Heart left ventricle (tissue), 13 donors: ENCODE data around the gene CBY3.

Source experiments
- CTCF ChIP-seq, 12 donors: fragments of 200-600 bp; sonication (generic) in 4 of 12; IDR thresholded peaks; one replicate each; pipeline versions ENCODE4 v1.5.0 to v1.8.0; 2018 to 2022; ENCODE audit warnings: antibody characterized with exemption in 12 of 12, mild to moderate bottlenecking in 5 of 12
- POLR2A ChIP-seq, 2 donors: fragments of 450-650 bp; IDR thresholded peaks; one replicate each; pipeline ENCODE4 v1.6.1; 2017; ENCODE audit warnings: antibody characterized with exemption in 2 of 2, mild to moderate bottlenecking in 2 of 2, moderate library complexity in 2 of 2
- donor health status: ischemic (EF 13 %, LVEDD 7.1; RV severe dilation, severe dysfunction).
- donor health status: DM: no; HTN: yes; CAD: no.
- donor health status: DM: no; HTN: no; CAD: no.
- donor health status: ischemic (EF 25% LVEDD 6.9; RV normal size, moderate dysfunction).
- donor health status: ischemic (EF 25% LVEDD 5.7; RV mildly dilated, moderate dysfunction).
- donor health status: ischemic (EF 35%, LVEDD 5.7; RV mildly dilated, moderate dysfunction).
- donor health status: nonischemic (EF 11% LVEDD 7.7; RV severe dilation, severe dysfunction).
- donor health status: DM: yes; HTN: yes; CAD: no.
- donor health status: PGD.
- donor health status: ischemic (EF 29% LVEDD 5.4; RV normal size, mild dysfunction).
- donor health status: nonischemic (EF 23%, LVEDD 6.1; RV moderate dilation, normal function).

GRCh38 chr5:179699616-179700237, 18.9 kb upstream of the CBY3 start:
- TF ChIP-seq CTCF (IDR thresholded peaks at IDR 0.05) (no peak), POLR2A (IDR thresholded peaks at IDR 0.05) (no peak)
